ENCODE measurements around the gene RPS21. TPM values are rescaled to one million over a fixed set of nuclear protein-coding genes. Genes with fewer than 3 reads are reported as not detected.

The RPS21 gene
- total and polyA plus RNA-seq, 2 of the 13 experiments (the other 11 are each of a cell fraction or from before 2014, with no cell fraction given), result 2,647 to 11,063 TPM

DNA sequence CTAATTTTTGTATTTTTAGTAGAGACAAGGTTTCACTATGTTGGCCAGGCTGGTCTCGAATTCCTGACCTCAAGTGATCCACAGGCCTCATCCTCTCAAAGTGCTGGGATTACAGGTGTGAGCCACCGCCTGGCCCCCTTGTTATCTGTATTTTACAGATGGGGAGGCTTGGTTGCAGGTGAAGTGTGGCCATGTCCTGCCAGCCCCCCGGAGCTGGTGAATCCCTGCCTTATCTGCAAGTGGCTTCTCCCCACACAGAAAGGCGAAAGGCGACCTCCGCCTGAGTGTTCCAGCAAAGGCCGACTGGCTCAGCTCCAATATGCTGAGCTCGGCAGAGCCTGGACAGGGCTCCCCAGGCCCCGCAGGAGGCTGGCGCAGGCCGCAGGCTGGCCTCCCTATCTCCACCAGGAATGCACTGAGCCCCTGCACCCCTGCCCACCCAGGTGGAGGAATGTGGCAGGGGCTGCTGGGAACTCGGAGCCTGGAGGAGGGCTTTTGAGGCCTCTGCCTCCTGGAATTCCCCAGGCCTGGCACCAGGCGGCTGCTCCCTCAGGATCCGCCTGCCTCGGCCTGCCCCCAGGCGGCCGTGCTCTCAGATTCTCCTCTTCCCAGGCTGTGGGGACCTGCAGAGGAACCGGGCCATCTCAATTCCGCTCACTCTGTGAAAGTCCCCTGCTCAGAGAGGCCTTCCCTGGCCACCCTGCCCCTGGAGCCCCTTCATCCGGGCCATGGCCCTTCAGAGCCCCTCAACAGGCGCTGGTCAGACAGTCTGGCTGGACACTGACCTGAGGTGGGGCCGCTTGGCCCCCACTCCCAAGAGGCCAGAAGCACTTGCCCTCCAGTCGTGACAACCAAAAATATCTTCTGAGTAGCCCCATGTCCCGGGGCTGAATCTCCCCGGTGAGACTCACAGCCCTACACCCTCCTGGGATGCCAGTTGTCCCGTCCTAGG lies 10.5 kb upstream of the RPS21 start (continued):
- TF ChIP-seq, protein P1, sequence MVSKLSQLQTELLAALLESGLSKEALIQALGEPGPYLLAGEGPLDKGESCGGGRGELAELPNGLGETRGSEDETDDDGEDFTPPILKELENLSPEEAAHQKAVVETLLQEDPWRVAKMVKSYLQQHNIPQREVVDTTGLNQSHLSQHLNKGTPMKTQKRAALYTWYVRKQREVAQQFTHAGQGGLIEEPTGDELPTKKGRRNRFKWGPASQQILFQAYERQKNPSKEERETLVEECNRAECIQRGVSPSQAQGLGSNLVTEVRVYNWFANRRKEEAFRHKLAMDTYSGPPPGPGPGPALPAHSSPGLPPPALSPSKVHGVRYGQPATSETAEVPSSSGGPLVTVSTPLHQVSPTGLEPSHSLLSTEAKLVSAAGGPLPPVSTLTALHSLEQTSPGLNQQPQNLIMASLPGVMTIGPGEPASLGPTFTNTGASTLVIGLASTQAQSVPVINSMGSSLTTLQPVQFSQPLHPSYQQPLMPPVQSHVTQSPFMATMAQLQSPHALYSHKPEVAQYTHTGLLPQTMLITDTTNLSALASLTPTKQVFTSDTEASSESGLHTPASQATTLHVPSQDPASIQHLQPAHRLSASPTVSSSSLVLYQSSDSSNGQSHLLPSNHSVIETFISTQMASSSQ (IDR thresholded peaks at IDR 0.05; ENCODE audit: low read depth), result no peak
- TF ChIP-seq, protein P1 (CRISPR knock-in tag; IDR thresholded peaks at IDR 0.05; ENCODE audit: borderline replicate concordance), result peak; percentile 47; the same call in 1 of the 2 replicates
- TF ChIP-seq, protein P2, sequence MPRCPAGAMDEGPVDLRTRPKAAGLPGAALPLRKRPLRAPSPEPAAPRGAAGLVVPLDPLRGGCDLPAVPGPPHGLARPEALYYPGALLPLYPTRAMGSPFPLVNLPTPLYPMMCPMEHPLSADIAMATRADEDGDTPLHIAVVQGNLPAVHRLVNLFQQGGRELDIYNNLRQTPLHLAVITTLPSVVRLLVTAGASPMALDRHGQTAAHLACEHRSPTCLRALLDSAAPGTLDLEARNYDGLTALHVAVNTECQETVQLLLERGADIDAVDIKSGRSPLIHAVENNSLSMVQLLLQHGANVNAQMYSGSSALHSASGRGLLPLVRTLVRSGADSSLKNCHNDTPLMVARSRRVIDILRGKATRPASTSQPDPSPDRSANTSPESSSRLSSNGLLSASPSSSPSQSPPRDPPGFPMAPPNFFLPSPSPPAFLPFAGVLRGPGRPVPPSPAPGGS (CRISPR knock-in tag; IDR thresholded peaks at IDR 0.05), result peak; percentile 78
- TF ChIP-seq SMC3 (IDR thresholded peaks at IDR 0.05; ENCODE audit: low read length), result peak; percentile 73; the same call in 1 of the 2 replicates
- peak; percentile 99 for TF ChIP-seq RAD21 (CRISPR knock-in tag; IDR thresholded peaks at IDR 0.05)
- TF ChIP-seq STAT5B (CRISPR knock-in tag; IDR thresholded peaks at IDR 0.05), result peak; percentile 14; the same call in 1 of the 2 replicates
- peak; percentile 86; the same call in 1 of the 2 replicates for TF ChIP-seq PHF21A (CRISPR knock-in tag; IDR thresholded peaks at IDR 0.05)
- peak; percentile 45; the same call in 1 of the 2 replicates for TF ChIP-seq NCOA2 (CRISPR knock-in tag; IDR thresholded peaks at IDR 0.05)
- TF ChIP-seq ZNF256 (CRISPR knock-in tag; conservative IDR thresholded peaks at IDR 0.05), result peak; percentile 82; the same call in 1 of the 2 replicates
- peak; percentile 72; the same call in 1 of the 2 replicates for TF ChIP-seq ZNF44 (CRISPR knock-in tag; IDR thresholded peaks at IDR 0.05)
- no peak for TF ChIP-seq ONECUT2 (CRISPR knock-in tag; IDR thresholded peaks at IDR 0.05)
- TF ChIP-seq, protein P3, sequence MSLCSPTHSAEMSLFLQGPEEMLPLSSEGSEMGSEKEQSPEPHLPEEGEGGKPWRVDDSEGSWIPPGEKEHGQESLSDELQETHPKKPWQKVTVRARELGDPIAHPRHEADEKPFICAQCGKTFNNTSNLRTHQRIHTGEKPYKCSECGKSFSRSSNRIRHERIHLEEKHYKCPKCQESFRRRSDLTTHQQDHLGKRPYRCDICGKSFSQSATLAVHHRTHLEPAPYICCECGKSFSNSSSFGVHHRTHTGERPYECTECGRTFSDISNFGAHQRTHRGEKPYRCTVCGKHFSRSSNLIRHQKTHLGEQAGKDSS (CRISPR knock-in tag; IDR thresholded peaks at IDR 0.05; ENCODE audit: borderline replicate concordance, low read depth), result peak; percentile 91; the same call in 1 of the 2 replicates
- no peak for TF ChIP-seq MBD4 (IDR thresholded peaks at IDR 0.05; ENCODE audit: borderline replicate concordance, low read length)
- TF ChIP-seq ZBTB7A (CRISPR knock-in tag; IDR thresholded peaks at IDR 0.05), result peak; percentile 98
- TF ChIP-seq ZNF260 (CRISPR knock-in tag; IDR thresholded peaks at IDR 0.05; ENCODE audit: borderline replicate concordance, low read depth), result 0 out of 2 replicates have a peak, but pooled peaks have one; percentile 45

All from HepG2 (cell line).